Measurements from ENCODE around the gene COL6A1.

DNA sequence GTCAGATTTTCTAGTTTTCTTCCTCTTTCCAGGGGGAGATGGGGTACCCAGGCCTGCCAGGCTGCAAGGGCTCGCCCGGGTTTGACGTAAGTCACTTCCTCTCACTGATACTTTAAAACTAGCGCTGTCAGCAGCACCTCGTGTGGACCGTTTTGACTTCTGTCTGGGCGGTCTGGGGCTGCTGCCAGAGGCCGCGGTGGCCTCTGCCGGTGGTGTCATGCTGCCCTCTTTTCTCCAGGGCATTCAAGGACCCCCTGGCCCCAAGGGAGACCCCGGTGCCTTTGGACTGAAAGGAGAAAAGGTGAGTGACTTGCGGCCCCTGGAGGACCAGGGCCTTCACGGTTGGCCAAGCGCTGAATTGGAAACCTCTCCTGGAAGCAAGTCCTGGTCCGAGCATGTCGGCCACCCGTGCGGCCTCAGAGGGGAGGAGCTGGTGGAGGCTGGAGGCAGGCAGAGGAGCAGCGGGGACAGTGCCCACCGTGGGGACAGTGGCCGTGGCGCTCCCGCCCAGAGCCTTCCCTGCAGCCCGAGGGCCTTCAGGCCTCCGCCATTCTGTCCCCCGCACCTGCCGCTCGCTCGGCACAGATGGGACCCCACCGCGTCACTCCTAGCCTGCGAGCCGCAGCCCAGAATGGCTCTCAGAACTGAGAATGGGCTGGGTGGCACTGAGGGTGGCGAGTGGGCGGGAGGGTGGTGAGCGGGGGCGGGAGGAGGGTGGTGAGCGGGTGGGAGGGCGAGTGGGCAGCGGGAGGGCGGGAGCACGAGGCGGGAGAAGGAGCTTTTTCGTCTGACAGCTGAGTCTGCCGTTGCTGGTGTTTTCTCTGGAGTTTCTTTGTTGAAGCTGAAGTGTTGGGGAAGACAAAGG, 9.4 kb downstream of the COL6A1 start:
- TF ChIP-seq CHD2 (IDR thresholded peaks at IDR 0.05; ENCODE audit: low read length, partially characterized antibody) (no peak), POLR2A (IDR thresholded peaks at IDR 0.05; ENCODE audit: low read length) (no peak)
- TF ChIP-seq, protein P1, sequence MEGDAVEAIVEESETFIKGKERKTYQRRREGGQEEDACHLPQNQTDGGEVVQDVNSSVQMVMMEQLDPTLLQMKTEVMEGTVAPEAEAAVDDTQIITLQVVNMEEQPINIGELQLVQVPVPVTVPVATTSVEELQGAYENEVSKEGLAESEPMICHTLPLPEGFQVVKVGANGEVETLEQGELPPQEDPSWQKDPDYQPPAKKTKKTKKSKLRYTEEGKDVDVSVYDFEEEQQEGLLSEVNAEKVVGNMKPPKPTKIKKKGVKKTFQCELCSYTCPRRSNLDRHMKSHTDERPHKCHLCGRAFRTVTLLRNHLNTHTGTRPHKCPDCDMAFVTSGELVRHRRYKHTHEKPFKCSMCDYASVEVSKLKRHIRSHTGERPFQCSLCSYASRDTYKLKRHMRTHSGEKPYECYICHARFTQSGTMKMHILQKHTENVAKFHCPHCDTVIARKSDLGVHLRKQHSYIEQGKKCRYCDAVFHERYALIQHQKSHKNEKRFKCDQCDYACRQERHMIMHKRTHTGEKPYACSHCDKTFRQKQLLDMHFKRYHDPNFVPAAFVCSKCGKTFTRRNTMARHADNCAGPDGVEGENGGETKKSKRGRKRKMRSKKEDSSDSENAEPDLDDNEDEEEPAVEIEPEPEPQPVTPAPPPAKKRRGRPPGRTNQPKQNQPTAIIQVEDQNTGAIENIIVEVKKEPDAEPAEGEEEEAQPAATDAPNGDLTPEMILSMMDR (IDR thresholded peaks at IDR 0.05): no peak

All from A549 (cell line).